Measurements from ENCODE around the gene SMIM35.

The SMIM35 gene

DNA sequence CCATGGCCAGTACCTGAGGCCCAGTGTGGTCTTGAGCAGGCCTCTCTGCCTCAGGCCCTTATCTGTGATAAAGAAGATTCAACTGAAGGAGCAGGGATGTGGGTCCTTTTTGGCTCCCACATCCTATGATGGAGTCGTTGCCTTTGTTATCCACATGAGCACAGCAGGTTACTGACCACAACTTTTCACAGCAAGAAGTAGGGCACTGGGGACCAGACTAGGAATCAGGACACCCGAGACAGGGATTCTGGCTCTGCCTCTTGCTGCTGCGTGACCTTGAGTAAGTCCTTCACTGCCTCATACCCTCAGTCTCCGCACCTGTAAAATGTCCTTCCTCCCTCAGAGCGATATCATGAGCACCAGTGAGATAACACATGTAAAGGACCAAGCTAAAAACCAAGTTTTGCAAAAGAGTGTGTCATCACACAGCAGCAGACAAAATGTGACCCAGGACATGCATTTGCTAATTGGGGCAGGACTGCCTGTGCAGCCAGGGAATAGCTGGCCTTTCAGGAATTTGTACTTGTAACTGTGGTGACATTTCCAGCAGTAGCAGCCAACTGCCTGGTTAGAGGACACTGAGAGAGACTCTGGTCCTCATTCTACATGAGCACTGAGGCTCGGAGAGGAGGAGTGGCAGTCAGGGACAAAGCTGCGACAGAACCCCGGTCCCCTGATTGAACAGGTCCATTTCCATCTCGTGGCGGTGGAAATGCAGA is 13.2 kb upstream of the SMIM35 start:
- TF ChIP-seq, protein P1, sequence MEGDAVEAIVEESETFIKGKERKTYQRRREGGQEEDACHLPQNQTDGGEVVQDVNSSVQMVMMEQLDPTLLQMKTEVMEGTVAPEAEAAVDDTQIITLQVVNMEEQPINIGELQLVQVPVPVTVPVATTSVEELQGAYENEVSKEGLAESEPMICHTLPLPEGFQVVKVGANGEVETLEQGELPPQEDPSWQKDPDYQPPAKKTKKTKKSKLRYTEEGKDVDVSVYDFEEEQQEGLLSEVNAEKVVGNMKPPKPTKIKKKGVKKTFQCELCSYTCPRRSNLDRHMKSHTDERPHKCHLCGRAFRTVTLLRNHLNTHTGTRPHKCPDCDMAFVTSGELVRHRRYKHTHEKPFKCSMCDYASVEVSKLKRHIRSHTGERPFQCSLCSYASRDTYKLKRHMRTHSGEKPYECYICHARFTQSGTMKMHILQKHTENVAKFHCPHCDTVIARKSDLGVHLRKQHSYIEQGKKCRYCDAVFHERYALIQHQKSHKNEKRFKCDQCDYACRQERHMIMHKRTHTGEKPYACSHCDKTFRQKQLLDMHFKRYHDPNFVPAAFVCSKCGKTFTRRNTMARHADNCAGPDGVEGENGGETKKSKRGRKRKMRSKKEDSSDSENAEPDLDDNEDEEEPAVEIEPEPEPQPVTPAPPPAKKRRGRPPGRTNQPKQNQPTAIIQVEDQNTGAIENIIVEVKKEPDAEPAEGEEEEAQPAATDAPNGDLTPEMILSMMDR (conservative IDR thresholded peaks at IDR 0.05; ENCODE audit: low read length), result no peak
- no peak for DNase-seq (ENCODE audit: low read depth)
- no peak overlapping the region for H3K4me3 ChIP-seq (ENCODE audit: low read length)

DNA sequence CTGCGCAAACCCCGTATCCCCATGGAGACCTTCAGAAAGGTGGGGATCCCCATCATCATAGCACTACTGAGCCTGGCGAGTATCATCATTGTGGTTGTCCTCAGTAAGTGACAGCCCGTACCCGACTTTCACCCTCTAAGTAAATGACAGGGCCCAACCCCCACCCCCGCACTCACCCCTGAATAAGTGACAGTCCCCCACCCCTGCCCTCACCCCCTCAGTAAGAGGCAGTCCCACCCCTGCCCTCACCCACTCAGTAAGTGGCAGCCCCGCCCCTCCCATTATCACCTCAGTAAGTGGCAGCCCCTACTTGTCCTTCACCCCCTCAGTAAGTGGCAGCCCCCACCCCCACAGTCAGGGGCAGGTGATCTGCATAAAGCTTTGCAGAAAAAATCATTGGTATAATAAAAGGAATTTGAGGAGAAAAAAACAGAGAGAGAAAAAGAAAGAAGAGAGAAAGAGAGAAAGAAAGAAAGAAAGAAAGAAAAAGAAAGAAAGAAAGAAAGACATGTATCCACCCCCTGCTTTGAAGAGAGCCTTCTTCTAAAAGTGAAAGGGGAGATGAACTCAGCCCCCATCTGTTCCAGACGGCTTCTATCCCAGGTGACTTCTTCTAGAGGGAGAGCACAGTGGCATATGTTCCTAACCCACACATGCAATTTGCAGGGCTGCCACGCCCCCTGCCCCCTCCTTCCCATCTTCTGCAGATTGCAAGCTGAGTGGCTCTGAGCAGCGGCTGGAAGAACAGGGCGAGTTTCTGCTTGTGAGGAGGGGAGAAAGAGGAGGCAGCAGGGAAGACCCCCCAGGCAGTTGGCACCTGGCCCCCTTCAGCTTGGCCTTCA is 12.5 kb upstream of the SMIM35 start:
- no peak for DNase-seq (ENCODE audit: low read depth)
- TF ChIP-seq, protein P1 (conservative IDR thresholded peaks at IDR 0.05; ENCODE audit: low read length), result no peak
- no peak overlapping the region for H3K4me3 ChIP-seq (ENCODE audit: low read length)

DNA sequence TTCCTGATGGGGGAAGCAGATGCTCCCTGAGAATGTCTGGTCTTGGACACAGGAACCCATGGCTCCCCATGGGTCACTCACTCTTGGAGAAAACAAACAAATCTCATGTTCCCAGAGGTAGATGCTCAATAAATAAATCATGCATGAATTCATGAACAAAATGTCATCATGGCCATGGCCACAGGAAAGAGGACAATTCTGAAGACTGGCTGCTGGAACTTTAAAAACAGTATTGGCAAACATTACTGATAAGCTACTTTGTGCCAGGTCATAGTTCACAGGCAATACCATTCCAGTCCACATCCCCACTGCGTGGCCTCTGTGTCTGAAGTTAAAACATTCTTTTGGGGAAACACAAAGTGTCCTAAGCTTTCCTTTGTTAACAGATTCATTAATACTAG is 9.2 kb upstream of the SMIM35 start:
- TF ChIP-seq, protein P1 (conservative IDR thresholded peaks at IDR 0.05; ENCODE audit: low read length), result no peak
- no peak for DNase-seq (ENCODE audit: low read depth)
- H3K4me3 ChIP-seq (ENCODE audit: low read length), result no peak overlapping the region

DNA sequence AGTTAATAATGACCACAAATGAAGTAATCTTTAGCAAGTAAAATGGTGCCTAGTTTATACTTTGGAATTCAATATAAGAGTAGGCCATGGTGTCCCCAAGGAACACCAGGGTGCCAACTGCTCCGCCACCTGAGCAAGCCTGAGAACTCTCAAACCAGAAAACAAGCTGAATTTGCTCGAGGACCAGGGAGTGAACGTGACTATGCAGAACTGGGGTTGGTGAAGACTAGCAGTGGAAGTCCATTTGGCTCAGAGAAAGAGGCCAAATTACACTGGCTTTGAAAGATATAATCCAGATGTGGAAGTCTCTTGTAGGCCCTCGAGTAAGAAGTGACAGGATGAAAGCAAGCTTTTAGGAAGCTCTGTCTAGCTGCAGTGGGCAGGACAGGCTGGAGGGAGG is 8.7 kb upstream of the SMIM35 start:
- no peak for DNase-seq (ENCODE audit: low read depth)
- no peak overlapping the region for H3K4me3 ChIP-seq (ENCODE audit: low read length)
- TF ChIP-seq, protein P1 (conservative IDR thresholded peaks at IDR 0.05; ENCODE audit: low read length), result no peak

DNA sequence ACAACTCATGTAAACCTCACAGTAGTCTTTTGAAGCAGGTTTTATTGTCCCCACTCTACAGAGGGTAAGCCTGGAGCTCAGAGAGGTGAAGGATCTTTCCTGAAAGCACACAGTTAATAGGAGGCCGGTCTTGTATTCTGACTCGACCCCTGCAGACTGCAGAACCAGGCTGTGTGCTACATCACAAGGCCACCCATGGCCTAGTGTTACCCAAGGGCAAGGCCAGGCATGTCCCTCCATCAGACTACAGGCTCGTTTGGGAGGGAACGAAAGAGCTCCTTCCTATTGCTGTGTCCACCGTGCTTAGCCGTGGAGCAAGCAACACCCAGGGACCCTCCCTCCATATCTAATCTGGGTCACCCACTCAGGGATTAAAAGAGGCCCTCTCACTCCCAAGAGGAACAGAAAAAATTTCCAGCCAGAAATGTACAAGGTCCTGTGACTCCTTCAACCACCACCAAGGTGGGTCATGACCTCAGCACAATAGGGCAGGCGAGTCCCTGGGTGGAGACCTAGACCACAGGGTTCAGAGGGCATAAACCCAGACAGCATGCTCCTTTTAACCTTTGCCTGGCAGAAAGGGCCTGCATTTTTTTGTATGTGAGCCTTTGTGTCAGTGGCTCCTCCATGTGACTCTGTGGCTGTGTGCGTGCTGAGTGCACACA is 6.3 kb upstream of the SMIM35 start:
- TF ChIP-seq, protein P1 (conservative IDR thresholded peaks at IDR 0.05; ENCODE audit: low read length), result no peak
- H3K4me3 ChIP-seq (ENCODE audit: low read length), result no peak overlapping the region
- DNase-seq (ENCODE audit: low read depth), result no peak

DNA sequence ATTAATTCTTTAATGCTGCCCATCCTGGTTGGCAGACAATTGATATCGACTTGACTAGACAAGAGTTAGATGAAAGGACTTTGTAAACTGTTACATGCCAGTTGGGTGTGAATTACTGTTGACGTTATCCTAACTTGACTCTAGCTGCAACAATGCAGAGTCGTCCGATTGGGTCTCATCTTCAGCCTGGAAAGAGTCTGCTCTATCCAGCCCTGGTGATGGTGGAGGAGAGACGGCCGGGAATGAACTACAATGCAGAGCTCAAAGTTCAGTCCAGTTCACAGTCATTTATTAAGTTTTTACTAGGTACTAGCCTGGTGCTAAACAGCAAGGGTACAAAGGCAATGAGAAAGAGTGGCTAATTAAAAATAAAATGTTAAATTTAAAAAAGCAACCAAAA is 4.9 kb upstream of the SMIM35 start:
- no peak for DNase-seq (ENCODE audit: low read depth)
- TF ChIP-seq, protein P1 (conservative IDR thresholded peaks at IDR 0.05; ENCODE audit: low read length), result no peak
- no peak overlapping the region for H3K4me3 ChIP-seq (ENCODE audit: low read length)
